Measurements from ENCODE around the gene ATP4A.

Gene ATP4A

GRCh38 chr19:35565016-35565856, 1.8 kb upstream of the ATP4A start:
- DNase-seq = no peak

GRCh38 chr19:35562776-35563175, 682 bp downstream of the ATP4A start:
- DNase-seq = no peak

- no peak for DNase-seq
Observed at GRCh38 chr19:35562336-35562735, 1.1 kb downstream of the ATP4A start.

DNA sequence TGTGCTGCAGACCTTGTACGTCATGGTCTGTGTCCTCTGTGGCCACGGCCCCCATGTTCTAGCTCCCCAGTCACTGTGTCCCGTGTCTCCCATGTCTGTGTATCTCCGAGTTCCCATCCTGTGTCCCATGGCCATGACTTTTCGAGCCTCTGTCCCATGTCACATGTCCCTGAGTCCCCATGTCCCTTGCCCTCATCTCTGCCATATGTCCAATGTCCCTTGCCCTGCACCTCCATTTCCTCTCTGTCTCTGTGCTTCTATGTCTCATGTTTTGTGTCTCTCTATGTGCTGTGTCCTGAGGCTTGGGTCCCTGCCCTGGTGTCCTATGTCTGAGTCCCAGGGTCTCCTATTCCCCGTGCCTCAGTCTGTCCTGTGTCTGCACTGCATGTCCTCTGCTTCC, 2.0 kb downstream of the ATP4A start:
- no peak for DNase-seq

GRCh38 chr19:35560677-35561076, 2.8 kb downstream of the ATP4A start:
- no peak for DNase-seq

DNA sequence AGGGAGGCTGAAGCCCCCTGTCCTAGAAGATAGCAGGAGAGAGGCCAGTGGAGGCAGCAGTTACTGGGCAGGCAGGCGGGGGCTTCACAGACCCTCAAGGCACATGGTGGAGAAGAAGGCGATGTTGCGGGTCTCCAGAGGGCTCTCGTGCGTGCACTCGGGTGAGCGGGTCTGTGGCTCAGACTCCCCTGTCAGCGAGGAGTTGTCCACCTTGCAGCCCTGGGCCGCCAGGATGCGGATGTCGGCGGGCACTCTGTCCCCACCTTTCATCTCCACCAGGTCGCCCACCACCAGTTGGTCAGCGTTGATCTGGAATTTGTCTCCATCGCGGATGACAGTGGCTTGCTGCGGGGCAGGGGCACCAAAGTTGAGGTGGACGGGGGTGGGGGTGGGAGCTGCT, 3.2 kb downstream of the ATP4A start:
- DNase-seq = no peak

- DNase-seq = no peak
Observed at GRCh38 chr19:35559781-35560180, 3.7 kb downstream of the ATP4A start.

- no peak for DNase-seq
Observed at GRCh38 chr19:35559281-35559659, 4.2 kb downstream of the ATP4A start.

- DNase-seq = no peak
Observed at GRCh38 chr19:35558400-35559280, 4.8 kb downstream of the ATP4A start.

- DNase-seq = no peak
Observed at GRCh38 chr19:35557539-35558399, 5.7 kb downstream of the ATP4A start.

- DNase-seq = no peak
Observed at GRCh38 chr19:35556846-35557538, 6.5 kb downstream of the ATP4A start.

DNA sequence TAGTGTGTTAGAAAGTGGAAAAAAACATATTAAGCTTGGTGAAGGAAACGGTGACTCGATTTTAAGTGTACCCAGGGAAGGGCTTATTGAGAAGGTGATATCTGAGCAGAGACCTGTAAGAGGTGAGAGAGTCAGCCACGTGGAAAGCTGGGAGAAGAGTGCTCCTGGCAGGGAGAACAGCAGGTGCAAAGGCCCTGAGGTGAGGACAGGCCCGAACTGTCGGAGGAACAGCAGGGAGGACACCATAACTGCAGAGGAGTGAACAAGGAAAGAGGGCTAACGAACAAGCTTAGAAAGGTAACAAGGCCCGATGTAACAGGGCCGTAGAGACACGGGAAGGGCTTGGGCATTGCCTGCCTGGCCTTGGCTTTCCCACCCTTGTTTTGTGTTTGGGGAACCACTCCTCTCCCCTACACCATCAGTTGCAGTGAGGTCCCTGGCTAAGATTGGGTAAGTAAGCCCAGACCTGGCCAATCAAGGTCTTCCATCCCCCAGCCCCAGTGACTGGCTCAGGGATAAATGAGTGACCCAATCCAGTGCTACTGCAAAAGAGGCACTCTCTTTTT, 7.3 kb downstream of the ATP4A start:
- DNase-seq = no peak

DNA sequence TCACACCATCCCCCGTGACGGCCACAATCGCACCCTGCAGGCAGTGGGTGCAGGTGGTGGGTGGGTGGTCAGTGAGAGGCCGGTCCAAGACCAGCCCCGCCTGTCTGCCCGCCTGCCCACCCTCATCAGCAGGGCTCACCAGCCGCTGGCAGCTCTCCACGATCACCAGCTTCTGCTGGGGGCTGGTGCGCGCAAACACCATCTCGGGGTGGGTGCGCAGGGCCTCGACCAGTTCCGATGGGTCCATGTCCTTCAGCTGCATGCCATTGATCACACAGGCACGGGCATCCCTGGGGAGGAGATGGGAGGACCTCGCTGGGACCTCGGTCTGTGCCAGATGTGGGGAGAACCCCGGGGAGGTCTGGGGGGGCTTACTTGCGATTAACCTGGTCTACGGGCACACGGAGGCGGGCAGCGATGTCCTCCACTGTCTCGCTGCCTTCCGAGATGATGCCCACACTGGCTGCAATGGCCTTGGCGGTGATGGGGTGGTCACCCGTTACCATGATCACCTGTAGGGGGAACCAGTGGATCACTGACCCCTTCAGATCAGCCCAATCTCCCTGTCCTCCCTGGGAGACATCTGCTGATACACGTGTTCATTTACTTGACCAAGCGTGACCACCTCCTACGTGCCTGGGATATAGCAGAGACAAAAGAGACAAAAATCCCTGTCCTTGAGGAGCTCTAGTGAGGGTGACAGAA, 8.0 kb downstream of the ATP4A start:
- no peak for DNase-seq

- no peak for DNase-seq
Observed at GRCh38 chr19:35554076-35554475, 9.4 kb downstream of the ATP4A start.

DNA sequence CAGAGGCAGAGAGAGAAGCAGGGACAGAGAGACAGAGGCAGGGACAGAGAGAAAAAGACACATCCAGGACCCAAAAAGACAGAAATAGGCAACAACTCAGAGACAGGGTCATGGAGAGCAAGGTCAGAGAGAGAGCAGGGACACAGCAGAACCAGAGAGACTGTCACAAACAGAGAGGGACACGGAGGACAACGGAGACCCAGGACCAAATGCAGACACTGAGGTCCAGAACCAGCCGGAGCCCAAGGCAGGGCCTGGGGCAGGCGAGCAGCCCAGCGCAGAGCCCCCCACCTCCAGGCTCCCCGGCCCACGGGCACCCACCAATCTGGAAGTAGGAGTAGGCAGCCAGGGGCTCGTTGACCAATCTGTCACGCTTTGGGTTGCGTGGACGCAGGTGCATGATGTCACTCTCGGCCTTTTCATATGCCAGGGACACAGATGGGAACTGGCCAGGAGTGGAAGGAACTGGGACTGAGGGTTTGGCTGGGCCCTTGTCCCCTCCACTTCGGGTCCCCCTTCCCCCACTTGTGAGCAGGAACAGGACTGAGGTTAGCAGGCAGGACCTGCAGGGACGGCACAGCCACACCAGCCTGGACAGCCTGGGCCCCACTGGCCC, 10.0 kb downstream of the ATP4A start:
- no peak for DNase-seq

GRCh38 chr19:35552534-35553384, 10.7 kb downstream of the ATP4A start:
- DNase-seq = no peak

- no peak for DNase-seq
Observed at GRCh38 chr19:35551091-35551810, 12.2 kb downstream of the ATP4A start.

- DNase-seq = no peak
Observed at GRCh38 chr19:35549879-35550523, 13.5 kb downstream of the ATP4A start.

Measured in NCI-H226 (cell line).